ENCODE data around the gene ASPHD2.

DNA sequence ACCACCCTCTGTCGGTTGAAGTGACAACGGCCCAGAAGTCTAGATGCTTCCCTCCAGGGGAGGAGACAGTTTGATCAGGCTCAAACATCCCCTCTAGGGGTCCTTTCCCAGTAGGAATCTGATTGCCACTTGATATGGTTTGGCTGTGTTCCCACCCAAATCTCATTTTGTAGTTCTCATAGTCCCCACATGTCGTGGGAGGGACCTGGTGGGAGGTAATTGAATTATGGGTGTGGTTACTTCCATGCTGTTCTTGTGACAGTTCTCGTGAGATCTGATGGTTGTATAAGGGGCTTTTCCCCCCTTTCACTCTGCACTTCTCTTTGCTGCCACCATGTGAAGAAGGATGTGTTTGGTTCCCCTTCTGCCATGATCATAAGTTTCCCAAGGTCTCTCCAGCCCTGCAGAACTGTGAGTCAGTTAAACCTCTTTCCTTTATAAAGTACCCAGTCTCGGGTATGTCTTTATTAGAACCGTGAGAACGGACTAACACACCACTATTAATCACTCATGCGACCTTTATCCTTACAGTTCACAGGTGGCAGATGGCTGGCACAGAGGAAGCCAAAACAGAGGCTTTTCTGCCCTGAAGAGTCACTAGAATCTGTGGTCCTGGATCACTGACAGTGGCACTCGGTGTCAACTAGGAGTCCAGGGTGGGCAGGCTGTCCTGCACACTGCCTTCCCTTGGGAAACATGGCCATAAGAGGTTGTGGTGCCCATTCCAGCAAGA lies 21.6 kb downstream of the ASPHD2 start:
- TF ChIP-seq CTCF (IDR thresholded peaks at IDR 0.05) (no peak), POLR2A (IDR thresholded peaks at IDR 0.05) (no peak)

Data from lower leg skin (tissue), 3 donors.